Activated CD4-positive, alpha-beta T cell treated with anti-CD3 and anti-CD28 coated beads, Interleukin-2, amount 50 U/mL, for 4 hours (primary cell): ENCODE results near the gene MCU.
A peak's percentile ranks its signal among the peaks of the same experiment; 100 is the strongest.
"Not testable (repeated sequence)": the region's sequence is repeated elsewhere in the genome, so short reads cannot be mapped to it uniquely, and the experiment has no call there.

Experiments used
- DNase-seq, 2 experiments: peaks; one replicate each; pipeline ENCODE4 v3.0.0-alpha.2; 2020

The MCU gene

GRCh38 chr10:72691863-72692743 is at the start of gene MCU:
MCU (plus strand) TSS chr10:72692143; CDS start chr10:72692152, 9 bp downstream.
- peak; percentile 92 for DNase-seq

- DNase-seq: no peak
These were observed 49.6 kb upstream of the MCU start for GRCh38 chr10:72642318-72642717.

- no peak for DNase-seq
These were observed 46.6 kb upstream of the MCU start for GRCh38 chr10:72645263-72645858.

- not testable (repeated sequence) for DNase-seq
These were observed 45.0 kb upstream of the MCU start for GRCh38 chr10:72646971-72647370.

- no peak for DNase-seq
These were observed 43.6 kb upstream of the MCU start for GRCh38 chr10:72648301-72648700.

- no peak for DNase-seq
These were observed 42.7 kb upstream of the MCU start for GRCh38 chr10:72649291-72649690.

- DNase-seq: no peak
These were observed 38.4 kb upstream of the MCU start for GRCh38 chr10:72653383-72654096.

GRCh38 chr10:72654720-72655119 is 37.2 kb upstream of the MCU start:
- DNase-seq: no peak

- no peak for DNase-seq
These were observed 33.1 kb upstream of the MCU start for GRCh38 chr10:72658696-72659400.

GRCh38 chr10:72659694-72660093 is 32.2 kb upstream of the MCU start:
- DNase-seq: no peak

GRCh38 chr10:72660220-72660619 is 31.7 kb upstream of the MCU start:
- DNase-seq: no peak

- no peak for DNase-seq
These were observed 30.5 kb upstream of the MCU start for GRCh38 chr10:72661431-72661830.

- DNase-seq: no peak
These were observed 28.0 kb upstream of the MCU start for GRCh38 chr10:72663971-72664370.

- no peak for DNase-seq
These were observed 26.0 kb upstream of the MCU start for GRCh38 chr10:72665925-72666324.

GRCh38 chr10:72667207-72667864 is 24.6 kb upstream of the MCU start:
- no peak for DNase-seq

GRCh38 chr10:72673280-72673679 is 18.7 kb upstream of the MCU start:
- DNase-seq: no peak

- DNase-seq: not testable (repeated sequence)
These were observed 17.8 kb upstream of the MCU start for GRCh38 chr10:72674174-72674573.

- no peak for DNase-seq
These were observed 12.1 kb upstream of the MCU start for GRCh38 chr10:72679838-72680241.

- DNase-seq: no peak
These were observed 9.3 kb upstream of the MCU start for GRCh38 chr10:72682638-72683037.

GRCh38 chr10:72685264-72685921 is 6.5 kb upstream of the MCU start:
- DNase-seq: no peak

GRCh38 chr10:72686430-72686829 is 5.5 kb upstream of the MCU start:
- DNase-seq: not testable (repeated sequence)

GRCh38 chr10:72687035-72687434 is 4.9 kb upstream of the MCU start:
- no peak for DNase-seq
